Naive thymus-derived CD4-positive, alpha-beta T cell (primary cell): ENCODE results near the gene CLTCL1. TPM values are rescaled to one million over a fixed set of nuclear protein-coding genes. Genes with fewer than 3 reads are reported as not detected.

Experiments
- ATAC-seq: fragments of 150-1000 bp; cut with Tn5 transposase; 2 replicates; pipeline ENCODE4 v1.10.0; 2021; ENCODE audit warnings: mild to moderate bottlenecking, moderate library complexity
- CTCF ChIA-PET: fragments of 350-600 bp; sonication (Branson Sonifier 250); formaldehyde crosslinking; loops from one replicate; lab custom pipeline; 2021; ENCODE audit warnings: antibody characterized with exemption; lab: Charles Lee
- POLR2A ChIA-PET: fragments of 350-600 bp; sonication (Branson Sonifier 250); formaldehyde crosslinking; loops from one replicate; lab custom pipeline; 2021; ENCODE audit warnings: antibody characterized with exemption, inconsistent platforms; lab: Charles Lee
- DNase-seq, 9 donors: peaks; one replicate each; pipeline versions ENCODE4 v3.0.0 to v3.0.0-alpha.2; 2020 to 2022; ENCODE audit warnings: mixed read lengths in 1 of 9
- H3K27ac ChIP-seq: one replicate; pipeline ENCODE4 v1.7.0; 2013; ENCODE audit warnings: mild to moderate bottlenecking, low read depth, low read length, moderate library complexity
- H3K27me3 ChIP-seq, 2 donors: one replicate each; pipeline ENCODE4 v1.7.0; 2013; ENCODE audit warnings: low read length in 2 of 2, mild to moderate bottlenecking in 2 of 2, moderate library complexity in 2 of 2; ENCODE audit not compliant: control insufficient read depth in 2 of 2, insufficient read depth in 2 of 2
- H3K36me3 ChIP-seq, 3 experiments: 1 replicate in 2 of 3; 2 replicates in 1 of 3; pipeline ENCODE4 v1.7.0; 2013; ENCODE audit warnings: low read length in 3 of 3, mild to moderate bottlenecking in 3 of 3, moderate library complexity in 1 of 3; ENCODE audit not compliant: insufficient read depth in 3 of 3, control insufficient read depth in 2 of 3
- H3K4me1 ChIP-seq, 2 donors: one replicate each; pipeline ENCODE4 v1.7.0; 2013; ENCODE audit warnings: low read length in 2 of 2, mild to moderate bottlenecking in 2 of 2, moderate library complexity in 1 of 2; ENCODE audit not compliant: control insufficient read depth in 2 of 2, insufficient read depth in 2 of 2
- H3K4me3 ChIP-seq: 2 replicates; pipeline ENCODE4 v1.7.0; 2013; ENCODE audit warnings: mild to moderate bottlenecking, low read length
- H3K9me3 ChIP-seq, 3 experiments: 1 replicate in 2 of 3; 2 replicates in 1 of 3; pipeline ENCODE4 v1.7.0; 2013; ENCODE audit warnings: low read length in 3 of 3; ENCODE audit not compliant: control insufficient read depth in 2 of 3
- H3K27ac Mint-ChIP-seq, 9 donors: one replicate each; pipeline ENCODE4 v1.8.0; 2020 to 2022; ENCODE audit warnings: mixed read lengths in 9 of 9, mild to moderate bottlenecking in 8 of 9, moderate library complexity in 5 of 9, inconsistent platforms in 2 of 9
- H3K27me3 Mint-ChIP-seq, 5 donors: one replicate each; pipeline ENCODE4 v1.8.0; 2021 to 2022; ENCODE audit warnings: mixed read lengths in 5 of 5, mild to moderate bottlenecking in 1 of 5
- H3K36me3 Mint-ChIP-seq, 5 donors: one replicate each; pipeline ENCODE4 v1.8.0; 2020 to 2022; ENCODE audit warnings: mixed read lengths in 5 of 5, mild to moderate bottlenecking in 3 of 5, inconsistent platforms in 1 of 5
- H3K4me1 Mint-ChIP-seq, 7 donors: one replicate each; pipeline ENCODE4 v1.8.0; 2020 to 2022; ENCODE audit warnings: mixed read lengths in 7 of 7, mild to moderate bottlenecking in 3 of 7, inconsistent platforms in 1 of 7
- H3K4me3 Mint-ChIP-seq, 10 donors: one replicate each; pipeline ENCODE4 v1.8.0; 2020 to 2022; ENCODE audit warnings: mild to moderate bottlenecking in 10 of 10, mixed read lengths in 10 of 10, moderate library complexity in 6 of 10, inconsistent platforms in 2 of 10
- H3K9me3 Mint-ChIP-seq, 11 donors: one replicate each; pipeline ENCODE4 v1.8.0; 2020 to 2022; ENCODE audit warnings: mixed read lengths in 11 of 11, mild to moderate bottlenecking in 4 of 11, inconsistent platforms in 1 of 11, moderate library complexity in 1 of 11
- intact Hi-C, 2 donors: fragments of 100-400 bp; cut with micrococcal nuclease; formaldehyde crosslinking; loops; one replicate each; pipeline ENCODE4 v1.15.1; 2023
- polyA plus RNA-seq, 2 donors: library from polyadenylated mRNA; unstranded; fragments of 300-500 nt; fragmentation: Illumina TruSeq; gene quantifications; one replicate each; pipeline ENCODE4 v1.2.3, GENCODE V29; 2021
- total RNA-seq, 6 experiments: library from RNA in 5 of 6; stranded (reverse) in 5 of 6; gene quantifications; 1 replicate in 5 of 6; 2 replicates in 1 of 6; pipeline ENCODE4 v1.2.3 and lab custom pipeline; 2021 to 2026

Gene CLTCL1
- total and polyA plus RNA-seq, 7 experiments from 2014 or later: 0.22 to 3.1 (median 1.2) TPM

DNA sequence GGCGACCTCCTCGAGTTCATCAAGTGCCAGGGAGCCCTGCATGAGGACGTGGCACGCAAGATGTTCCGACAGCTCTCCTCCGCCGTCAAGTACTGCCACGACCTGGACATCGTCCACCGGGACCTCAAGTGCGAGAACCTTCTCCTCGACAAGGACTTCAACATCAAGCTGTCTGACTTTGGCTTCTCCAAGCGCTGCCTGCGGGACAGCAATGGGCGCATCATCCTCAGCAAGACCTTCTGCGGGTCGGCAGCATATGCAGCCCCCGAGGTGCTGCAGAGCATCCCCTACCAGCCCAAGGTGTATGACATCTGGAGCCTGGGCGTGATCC is 159.9 kb downstream of the CLTCL1 start:
- Histone ChIP-seq H3K27ac (no peak overlapping the region), H3K4me1 (no peaks in the 10 kb centered on the region), H3K9me3 (no peaks in the 10 kb centered on the region), H3K36me3 (peaks cover 0 to 53% (median 2%) of the 10 kb centered on the region in 3 experiments), H3K27me3 (no peaks in the 10 kb centered on the region), H3K4me3 (no peak overlapping the region)
- ChIA-PET CTCF (no interaction called here), POLR2A (no interaction called here)
- intact Hi-C loops: no loop called here
- DNase-seq: no peak
- ATAC-seq: no peak
- Mint-ChIP-seq H3K27me3 (no peaks in the 10 kb centered on the region), H3K36me3 (peaks cover 0 to 27% (median 10%) of the 10 kb centered on the region in 5 donors), H3K4me1 (peaks cover 0 to 10% (median 3%) of the 10 kb centered on the region in 7 donors), H3K27ac (peak overlapping the region in 1 of 9 donors; percentile 17), H3K4me3 (no peak overlapping the region), H3K9me3 (no peaks in the 10 kb centered on the region)

GRCh38 chr22:19130959-19131684 is 160.4 kb downstream of the CLTCL1 start, which contains the start of gene TSSK2:
Gene TSSK2 (plus strand): TSS chr22:19131308. CDS start chr22:19131400, 92 bp downstream.
- no peaks in the 10 kb centered on the region for H3K27me3 ChIP-seq
- POLR2A ChIA-PET: no interaction called here
- H3K4me3 ChIP-seq: no peak within 1 kb of the TSS
- Mint-ChIP-seq H3K4me3 (no peak within 1 kb of the TSS), H3K9me3 (no peaks in the 10 kb centered on the region), H3K27ac (peak within 1 kb of the TSS in 2 of 9 donors; percentile 15 to 17), H3K27me3 (no peaks in the 10 kb centered on the region), H3K36me3 (peaks cover 0 to 22% (median 6%) of the 10 kb centered on the region in 5 donors), H3K4me1 (peaks cover 0 to 10% (median 0%) of the 10 kb centered on the region in 7 donors)
- no peak within 1 kb of the TSS for H3K27ac ChIP-seq
- ATAC-seq (no peak), DNase-seq (no peak)
- H3K9me3 ChIP-seq: no peaks in the 10 kb centered on the region
- peaks cover 0 to 48% (median 0%) of the 10 kb centered on the region in 3 experiments for H3K36me3 ChIP-seq
- intact Hi-C loops: no loop called here
- no peaks in the 10 kb centered on the region for H3K4me1 ChIP-seq
- CTCF ChIA-PET: no interaction called here

GRCh38 chr22:19129871-19130270 is 161.6 kb downstream of the CLTCL1 start:
- Mint-ChIP-seq H3K27me3 (no peaks in the 10 kb centered on the region), H3K9me3 (no peaks in the 10 kb centered on the region), H3K4me1 (peaks cover 0 to 6% (median 0%) of the 10 kb centered on the region in 7 donors), H3K27ac (no peak overlapping the region), H3K36me3 (peaks cover 0 to 13% (median 0%) of the 10 kb centered on the region in 5 donors), H3K4me3 (no peak overlapping the region)
- Histone ChIP-seq H3K9me3 (no peaks in the 10 kb centered on the region), H3K4me3 (no peak overlapping the region), H3K27ac (no peak overlapping the region), H3K36me3 (peaks cover 0 to 38% (median 0%) of the 10 kb centered on the region in 3 experiments), H3K27me3 (no peaks in the 10 kb centered on the region), H3K4me1 (no peaks in the 10 kb centered on the region)
- CTCF ChIA-PET: no interaction called here
- intact Hi-C loops: no loop called here
- no peak for ATAC-seq
- POLR2A ChIA-PET: no interaction called here
- no peak for DNase-seq

Other genes starting within 250 kb of the CLTCL1 start
- 10 to 100 TPM; 38.8 to 79.1 (median 50.4) TPM for gene DGCR2, start 169.3 kb downstream of the CLTCL1 start, total RNA-seq
- gene DGCR2, start 169.3 kb downstream of the CLTCL1 start, polyA plus RNA-seq: 10 to 100 TPM; 46.2 to 81.9 TPM
- gene TSSK2, start 160.4 kb downstream of the CLTCL1 start, total RNA-seq: under 1 TPM in 1 of 5 experiments, not detected in 4; 0.42 TPM
- not detected for gene TSSK2, start 160.4 kb downstream of the CLTCL1 start, polyA plus RNA-seq
- 10 to 100 TPM; 18.3 to 51.6 (median 20.6) TPM for gene ESS2, start 147.1 kb downstream of the CLTCL1 start, total RNA-seq
- 10 to 100 TPM in 1 of 2 donors, 1 to 10 TPM in 1; 8.4 to 13.9 TPM for gene ESS2, start 147.1 kb downstream of the CLTCL1 start, polyA plus RNA-seq
- not detected for gene GSC2, start 141.4 kb downstream of the CLTCL1 start, total RNA-seq
- gene GSC2, start 141.4 kb downstream of the CLTCL1 start, polyA plus RNA-seq: not detected
- gene SLC25A1, start 113.0 kb downstream of the CLTCL1 start, total RNA-seq: 10 to 100 TPM; 19.3 to 34.0 (median 30.7) TPM
- gene SLC25A1, start 113.0 kb downstream of the CLTCL1 start, polyA plus RNA-seq: 10 to 100 TPM; 39.4 to 66.5 TPM
- 10 to 100 TPM; 21.2 to 42.3 (median 29.2) TPM for gene HIRA, start 140.0 kb upstream of the CLTCL1 start, total RNA-seq
- gene HIRA, start 140.0 kb upstream of the CLTCL1 start, polyA plus RNA-seq: 1 to 10 TPM; 2.8 to 4.9 TPM
- 10 to 100 TPM; 11.5 to 21.2 (median 17.0) TPM for gene MRPL40, start 140.8 kb upstream of the CLTCL1 start, total RNA-seq
- 10 to 100 TPM; 65.3 to 72.1 TPM for gene MRPL40, start 140.8 kb upstream of the CLTCL1 start, polyA plus RNA-seq
- 10 to 100 TPM; 34.2 to 44.9 (median 36.8) TPM for gene C22orf39, start 156.0 kb upstream of the CLTCL1 start, total RNA-seq
- 10 to 100 TPM; 51.8 to 58.0 TPM for gene C22orf39, start 156.0 kb upstream of the CLTCL1 start, polyA plus RNA-seq
- gene UFD1, start 187.5 kb upstream of the CLTCL1 start, total RNA-seq: 10 to 100 TPM; 46.8 to 84.8 (median 66.9) TPM
- gene UFD1, start 187.5 kb upstream of the CLTCL1 start, polyA plus RNA-seq: 10 to 100 TPM; 78.7 to 87.8 TPM
- 10 to 100 TPM in 1 of 5 experiments, 1 to 10 TPM in 1, under 1 TPM in 3; 0.35 to 57.7 (median 0.85) TPM for gene CDC45, start 188.2 kb upstream of the CLTCL1 start, total RNA-seq
- gene CDC45, start 188.2 kb upstream of the CLTCL1 start, polyA plus RNA-seq: 1 to 10 TPM in 1 of 2 donors, under 1 TPM in 1; 0.45 to 1.7 TPM
- 1 to 10 TPM in 2 of 5 experiments, not detected in 3; 1.7 to 2.0 TPM for gene CLDN5, start 232.7 kb upstream of the CLTCL1 start, total RNA-seq
- gene CLDN5, start 232.7 kb upstream of the CLTCL1 start, polyA plus RNA-seq: 10 to 100 TPM in 1 of 2 donors, 1 to 10 TPM in 1; 6.7 to 11.7 TPM